Kidney (tissue), 14 donors: Measurements from ENCODE around the gene MIX23. TPM values are rescaled to one million over a fixed set of nuclear protein-coding genes. Genes with fewer than 3 reads are reported as not detected.

Experiments used
- DNase-seq, 5 donors: peaks; one replicate each; pipeline ENCODE4 v3.0.0-alpha.2; 2013 to 2020
- FAIRE-seq: peaks from 2 replicates; lab custom pipeline; 2012; peaks lifted over from hg19 to GRCh38; lab: Jason Lieb, UNC
- H3K27ac ChIP-seq, 2 donors: one replicate each; pipeline ENCODE4 v1.7.0; 2013; ENCODE audit warnings: low read depth in 2 of 2, low read length in 2 of 2, inconsistent platforms in 1 of 2
- H3K27me3 ChIP-seq: one replicate; pipeline ENCODE4 v1.7.1; 2013; ENCODE audit warnings: low read length, inconsistent platforms; ENCODE audit not compliant: control insufficient read depth, insufficient read depth
- H3K36me3 ChIP-seq, 3 donors: one replicate each; pipeline versions ENCODE4 v1.7.0 to v1.7.1; 2013; ENCODE audit warnings: low read length in 3 of 3, control low read depth in 1 of 3, inconsistent platforms in 1 of 3; ENCODE audit not compliant: insufficient read depth in 3 of 3, control insufficient read depth in 2 of 3
- H3K4me1 ChIP-seq, 3 donors: one replicate each; pipeline versions ENCODE4 v1.7.0 to v1.7.1; 2013; ENCODE audit warnings: low read length in 3 of 3, inconsistent platforms in 1 of 3, low read depth in 1 of 3; ENCODE audit not compliant: control insufficient read depth in 2 of 3, insufficient read depth in 2 of 3
- H3K4me3 ChIP-seq, 3 donors: one replicate each; pipeline versions ENCODE4 v1.7.0 to v1.8.1; 2013; ENCODE audit warnings: low read length in 3 of 3, control low read depth in 1 of 3, inconsistent platforms in 1 of 3
- H3K9ac ChIP-seq, 3 donors: one replicate each; pipeline versions ENCODE4 v1.7.0 to v1.7.1; 2013; ENCODE audit warnings: low read length in 3 of 3, control low read depth in 1 of 3, inconsistent platforms in 1 of 3
- H3K9me3 ChIP-seq, 3 donors: one replicate each; pipeline versions ENCODE4 v1.7.0 to v1.7.1; 2013; ENCODE audit warnings: low read length in 3 of 3, control low read depth in 1 of 3, inconsistent platforms in 1 of 3; ENCODE audit not compliant: control insufficient read depth in 2 of 3, insufficient read depth in 1 of 3
- CTCF ChIP-seq: IDR thresholded peaks from 3 replicates; pipeline ENCODE4 v1.5.1; 2012; ENCODE audit warnings: mild to moderate bottlenecking, moderate library complexity, borderline replicate concordance; ENCODE audit not compliant: insufficient read depth; ENCODE audit errors: extremely low read depth
- intact Hi-C: fragments of 100-400 bp; cut with DNase I; formaldehyde crosslinking; loops from one replicate; pipeline ENCODE4 v1.11.1; 2022
- polyA plus RNA-seq: library from polyadenylated mRNA; stranded (reverse); fragments of 350-450 nt; fragmentation: Illumina TruSeq; extraction: RNeasy Lipid Tissue Mini Kit (QIAGEN cat#74804); gene quantifications from one replicate; pipeline ENCODE4 v1.2.3, GENCODE V29; 2014; ENCODE audit warnings: low read depth, low replicate concordance; ENCODE audit not compliant: insufficient read depth
- total RNA-seq: library from RNA; stranded (reverse); fragmentation: NEBNext Ultra II Directional; extraction: Animal tissue kit (Norgen Biotek cat#: 25700); gene quantifications from one replicate; pipeline ENCODE4 v1.2.1, GENCODE V29; 2021
- donor health status: control.
- donor health status: control.
- donor health status: control.
- donor health status: control.
- donor health status: control.
- donor health status: DM: yes; HTN: yes; CAD: no.
- donor health status: Normal renal cell carcinoma (clear cell type).

The MIX23 gene
- total and polyA plus RNA-seq, 2 donors from 2014 or later, result 27.9 to 84.0 TPM

GRCh38 chr3:122387709-122388108, 4.7 kb upstream of the MIX23 start:
- Histone ChIP-seq H3K4me1 (peaks cover 0 to 15% (median 9%) of the 10 kb centered on the region in 3 donors), H3K27ac (no peak overlapping the region), H3K9me3 (no peaks in the 10 kb centered on the region), H3K36me3 (no peaks in the 10 kb centered on the region), H3K4me3 (no peak overlapping the region), H3K9ac (no peak overlapping the region), H3K27me3 (no peaks in the 10 kb centered on the region)
- intact Hi-C loops, result no loop called here
- DNase-seq, result no peak
- FAIRE-seq, result no peak
- TF ChIP-seq CTCF, result no peak

GRCh38 chr3:122383771-122384697, 1.0 kb upstream of the MIX23 start, which contains the start of gene FAM162A:
Gene FAM162A, plus strand, starts transcription at chr3:122384182. Its CDS starts 84 bp downstream, at chr3:122384266.
- Histone ChIP-seq H3K9me3 (no peaks in the 10 kb centered on the region), H3K27ac (peak within 1 kb of the TSS; percentile 89 to 94), H3K27me3 (no peaks in the 10 kb centered on the region), H3K4me1 (peaks cover 0 to 12% (median 10%) of the 10 kb centered on the region in 3 donors), H3K9ac (peak within 1 kb of the TSS; percentile 77 to 93 (median 90)), H3K4me3 (peak within 1 kb of the TSS; percentile 82 to 93 (median 84)), H3K36me3 (no peaks in the 10 kb centered on the region)
- peak; percentile 70 for TF ChIP-seq CTCF
- intact Hi-C loops, result no loop called here
- peak; percentile 95 to 98 (median 98) for DNase-seq
- FAIRE-seq, result no peak

- no peak for TF ChIP-seq CTCF
- no peak overlapping the region for H3K9ac ChIP-seq
- H3K4me3 ChIP-seq, result no peak overlapping the region
- intact Hi-C loops, result no loop called here
- H3K9me3 ChIP-seq, result no peaks in the 10 kb centered on the region
- peaks cover 0 to 3% (median 0%) of the 10 kb centered on the region in 3 donors for H3K36me3 ChIP-seq
- FAIRE-seq (no peak), DNase-seq (no peak)
- no peaks in the 10 kb centered on the region for H3K27me3 ChIP-seq
- no peak overlapping the region for H3K27ac ChIP-seq
- H3K4me1 ChIP-seq, result peaks cover 0 to 5% (median 0%) of the 10 kb centered on the region in 3 donors
These were observed 5.1 kb downstream of the MIX23 start for GRCh38 chr3:122377975-122378374.
